GOT3 (cell line): Measurements from ENCODE around the gene EPS8L2.
A peak's percentile ranks its signal among the peaks of the same experiment; 100 is the strongest.
"Not testable (repeated sequence)": the region's sequence is repeated elsewhere in the genome, so short reads cannot be mapped to it uniquely, and the experiment has no call there.

Source experiments
- DNase-seq: peaks from one replicate; lab custom pipeline; 2025; ENCODE audit warnings: mixed read lengths; lab: John Stamatoyannopoulos, UW

Gene EPS8L2

DNA sequence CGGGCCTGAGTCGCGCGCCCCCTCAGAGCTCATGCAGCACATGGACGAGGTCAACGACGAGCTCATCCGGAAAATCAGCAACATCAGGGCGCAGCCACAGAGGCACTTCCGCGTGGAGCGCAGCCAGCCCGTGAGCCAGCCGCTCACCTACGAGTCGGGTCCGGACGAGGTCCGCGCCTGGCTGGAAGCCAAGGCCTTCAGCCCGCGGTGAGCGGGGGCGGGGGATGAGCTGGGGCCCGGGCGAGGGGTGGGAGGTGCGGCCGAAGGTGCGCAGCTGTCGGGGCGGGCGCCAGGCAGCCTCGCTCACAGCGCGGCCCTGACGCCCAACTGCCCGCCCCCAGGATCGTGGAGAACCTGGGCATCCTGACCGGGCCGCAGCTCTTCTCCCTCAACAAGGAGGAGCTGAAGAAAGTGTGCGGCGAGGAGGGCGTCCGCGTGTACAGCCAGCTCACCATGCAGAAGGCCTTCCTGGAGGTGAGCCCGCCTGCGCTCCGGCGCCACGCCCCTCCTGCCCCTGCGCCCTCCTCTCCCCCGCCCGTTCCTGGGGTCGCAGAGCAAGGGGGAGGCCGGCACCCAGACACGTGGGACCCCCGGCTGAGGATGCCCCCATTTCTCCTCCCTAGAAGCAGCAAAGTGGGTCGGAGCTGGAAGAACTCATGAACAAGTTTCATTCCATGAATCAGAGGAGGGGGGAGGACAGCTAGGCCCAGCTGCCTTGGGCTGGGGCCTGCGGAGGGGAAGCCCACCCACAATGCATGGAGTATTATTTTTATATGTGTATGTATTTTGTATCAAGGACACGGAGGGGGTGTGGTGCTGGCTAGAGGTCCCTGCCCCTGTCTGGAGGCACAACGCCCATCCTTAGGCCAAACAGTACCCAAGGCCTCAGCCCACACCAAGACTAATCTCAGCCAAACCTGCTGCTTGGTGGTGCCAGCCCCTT, 20.5 kb downstream of the EPS8L2 start:
- no peak for DNase-seq

DNA sequence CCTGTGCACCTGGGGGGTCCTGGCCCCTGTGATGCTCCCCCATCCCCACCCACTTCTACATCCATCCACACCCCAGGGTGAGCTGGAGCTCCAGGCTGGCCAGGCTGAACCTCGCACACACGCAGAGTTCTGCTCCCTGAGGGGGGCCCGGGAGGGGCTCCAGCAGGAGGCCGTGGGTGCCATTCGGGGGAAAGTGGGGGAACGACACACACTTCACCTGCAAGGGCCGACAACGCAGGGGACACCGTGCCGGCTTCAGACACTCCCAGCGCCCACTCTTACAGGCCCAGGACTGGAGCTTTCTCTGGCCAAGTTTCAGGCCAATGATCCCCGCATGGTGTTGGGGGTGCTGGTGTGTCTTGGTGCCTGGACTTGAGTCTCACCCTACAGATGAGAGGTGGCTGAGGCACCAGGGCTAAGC, 21.3 kb downstream of the EPS8L2 start:
- no peak for DNase-seq

DNA sequence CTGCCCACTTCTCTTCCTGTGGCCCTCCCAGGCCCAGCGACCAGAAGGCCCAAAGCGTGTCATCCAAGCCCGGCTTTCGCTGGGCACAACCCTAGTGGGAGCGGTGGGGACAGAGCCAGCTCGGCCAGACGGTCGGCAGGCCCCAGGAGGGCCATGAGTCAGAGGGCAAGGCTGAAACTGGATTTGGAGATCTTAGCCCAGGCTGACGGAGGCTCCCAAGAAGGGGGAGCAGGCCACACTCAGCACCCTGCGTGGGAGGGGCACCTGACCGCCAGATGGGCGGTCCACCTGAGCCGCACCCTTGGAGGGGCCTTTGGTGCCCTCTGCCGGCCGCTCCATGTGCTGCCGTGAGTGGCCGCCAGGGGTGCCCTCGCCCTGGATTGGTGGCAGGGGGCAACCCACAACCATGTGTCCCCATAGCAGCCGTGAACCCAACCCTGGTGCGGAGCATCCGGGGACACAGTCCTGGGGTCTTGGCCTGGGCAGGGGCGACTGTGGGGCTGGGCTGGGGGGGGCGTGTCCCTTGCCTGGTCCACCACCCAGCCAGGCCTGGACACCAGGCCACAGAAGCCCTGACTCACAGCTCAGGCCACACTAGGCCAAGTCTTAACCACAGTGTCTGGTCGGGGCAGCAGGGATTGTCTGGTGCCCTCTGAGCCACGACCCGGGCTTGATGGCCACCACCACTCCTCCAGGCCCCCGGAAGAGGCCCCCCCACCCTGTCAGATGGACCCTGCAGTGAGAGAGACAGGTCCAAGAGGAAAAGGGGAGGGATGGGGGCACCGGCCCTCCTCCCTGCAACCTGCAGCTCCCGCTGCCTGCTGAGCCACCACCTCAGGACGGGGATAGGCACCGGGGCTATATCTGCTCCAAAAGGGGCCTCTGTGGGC, 22.1 kb downstream of the EPS8L2 start:
- DNase-seq, result peak; percentile 54

- no peak for DNase-seq
These were observed 23.0 kb downstream of the EPS8L2 start for GRCh38 chr11:728901-729491.

- no peak for DNase-seq
These were observed 23.6 kb downstream of the EPS8L2 start for GRCh38 chr11:729492-730074.

DNA sequence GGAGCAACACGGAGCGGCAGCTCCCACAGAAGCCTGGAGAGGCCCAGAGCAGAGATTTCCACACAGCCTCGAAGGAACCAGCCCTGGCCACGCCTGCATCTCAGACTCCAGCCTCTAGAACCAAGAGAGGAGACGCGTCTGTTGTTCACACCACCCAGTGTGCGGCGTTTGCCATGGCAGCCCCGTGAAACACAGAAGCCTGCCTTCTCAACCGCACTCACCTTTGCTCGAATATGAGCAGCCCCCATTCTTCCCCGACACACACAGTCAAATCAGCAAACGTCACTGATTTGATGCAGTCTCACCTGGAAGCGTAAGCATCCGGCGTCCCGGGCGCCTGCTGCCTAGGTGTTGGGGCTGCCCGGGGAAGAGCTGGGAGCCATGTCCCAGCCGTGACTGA, 27.0 kb downstream of the EPS8L2 start:
- DNase-seq, result no peak

GRCh38 chr11:734541-734940, 28.5 kb downstream of the EPS8L2 start:
- not testable (repeated sequence) for DNase-seq

DNA sequence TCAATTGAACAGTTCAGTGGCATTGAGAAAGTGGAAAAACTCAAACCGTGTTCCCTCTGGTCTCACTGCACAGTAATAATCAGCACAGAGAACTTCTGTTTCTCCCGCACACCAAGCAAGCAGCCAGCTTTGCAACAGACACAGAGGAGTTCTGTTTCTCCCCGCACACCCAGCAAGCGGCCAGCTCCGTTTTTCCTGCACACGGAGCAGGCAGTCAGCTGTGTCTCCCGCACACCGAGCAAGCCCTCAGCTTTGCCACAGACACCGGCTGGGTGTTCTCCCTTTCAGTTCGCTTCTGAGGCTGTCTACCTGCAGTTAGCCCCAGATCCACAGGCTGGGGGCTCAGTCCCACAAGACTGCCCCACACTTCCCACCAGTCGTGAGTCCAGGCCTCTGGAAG, 31.3 kb downstream of the EPS8L2 start:
- DNase-seq, result no peak

- not testable (repeated sequence) for DNase-seq
These were observed 31.9 kb downstream of the EPS8L2 start for GRCh38 chr11:737899-738298.

DNA sequence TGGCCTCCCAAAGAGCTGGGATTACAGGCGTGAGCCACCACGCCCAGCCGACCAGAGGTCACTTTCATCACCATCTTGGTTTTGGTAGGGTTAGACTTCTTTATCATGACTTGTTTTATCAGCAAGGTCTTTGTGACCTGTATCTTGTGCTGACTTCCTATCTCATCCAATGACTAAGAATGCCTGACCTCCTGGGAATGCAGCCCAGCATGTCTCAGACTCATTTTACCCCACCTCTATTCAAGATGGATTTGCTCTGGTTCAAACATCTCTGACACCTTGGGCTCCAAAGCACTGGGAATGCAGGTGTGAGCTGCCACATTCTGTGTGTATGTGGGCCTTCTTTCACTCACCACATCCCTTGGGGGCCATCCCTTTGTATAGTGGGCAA, 36.1 kb downstream of the EPS8L2 start:
- no peak for DNase-seq

DNA sequence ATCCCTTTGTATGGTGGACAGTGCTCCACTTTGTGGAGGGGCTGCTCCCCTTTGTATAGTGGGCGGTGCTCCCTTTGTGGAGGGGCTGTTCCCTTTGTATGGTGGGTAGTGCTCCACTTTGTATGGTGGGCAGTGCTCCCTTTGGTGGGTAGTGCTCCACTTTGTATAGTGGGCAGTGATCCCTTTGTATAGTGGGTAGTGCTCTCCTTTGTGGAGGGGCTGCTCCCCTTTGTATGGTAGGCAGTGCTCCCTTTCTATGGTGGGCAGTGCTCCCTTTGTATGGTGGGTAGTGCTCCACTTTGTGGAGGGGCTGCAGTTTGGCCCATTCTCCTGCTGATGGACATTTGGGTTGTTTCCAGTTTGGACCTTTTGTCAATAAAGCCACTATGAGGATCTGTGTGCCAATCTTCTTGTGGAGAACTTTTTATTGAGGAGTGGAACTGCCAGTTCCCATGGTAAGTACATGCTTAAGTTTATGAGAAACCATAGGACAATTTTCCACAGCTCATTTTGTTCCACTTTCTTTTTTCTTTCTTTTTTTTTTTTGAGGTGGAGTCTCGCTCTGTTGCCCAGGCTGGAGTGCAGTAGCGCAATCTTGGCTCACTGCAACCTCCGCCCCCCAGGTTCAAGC, 36.7 kb downstream of the EPS8L2 start:
- DNase-seq, result no peak

- no peak for DNase-seq
These were observed 39.4 kb downstream of the EPS8L2 start for GRCh38 chr11:745428-745827.

- DNase-seq, result no peak
These were observed 40.5 kb downstream of the EPS8L2 start for GRCh38 chr11:746289-747157.

- peak; percentile 37 for DNase-seq
These were observed 41.4 kb downstream of the EPS8L2 start, which contains the start of gene TALDO1 for GRCh38 chr11:747158-748006. Gene TALDO1 (plus strand): TSS chr11:747464. CDS start chr11:747482, 18 bp downstream.

- DNase-seq, result no peak
These were observed 42.0 kb downstream of the EPS8L2 start for GRCh38 chr11:748007-748359.

- DNase-seq, result no peak
These were observed 43.7 kb downstream of the EPS8L2 start for GRCh38 chr11:749731-750130.

DNA sequence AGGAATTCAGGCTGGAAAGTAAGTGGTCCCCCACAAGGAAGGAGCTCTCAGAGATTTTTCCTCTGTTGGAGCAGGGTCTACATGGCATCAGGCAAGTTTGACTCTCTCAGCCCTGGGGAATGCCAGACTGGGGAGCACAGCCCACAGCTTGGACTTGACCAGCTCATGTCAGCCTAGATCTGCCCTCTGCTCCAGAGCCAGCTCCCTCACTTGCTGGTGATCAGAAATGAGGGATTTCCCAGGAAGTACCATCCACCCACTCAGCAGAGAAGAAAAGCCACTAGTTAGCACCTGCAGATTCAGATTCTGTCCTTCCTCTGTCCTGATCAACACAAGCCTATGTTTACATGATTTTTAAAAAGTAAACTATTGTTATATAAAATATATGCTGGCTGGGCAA, 54.2 kb downstream of the EPS8L2 start:
- DNase-seq, result no peak

DNA sequence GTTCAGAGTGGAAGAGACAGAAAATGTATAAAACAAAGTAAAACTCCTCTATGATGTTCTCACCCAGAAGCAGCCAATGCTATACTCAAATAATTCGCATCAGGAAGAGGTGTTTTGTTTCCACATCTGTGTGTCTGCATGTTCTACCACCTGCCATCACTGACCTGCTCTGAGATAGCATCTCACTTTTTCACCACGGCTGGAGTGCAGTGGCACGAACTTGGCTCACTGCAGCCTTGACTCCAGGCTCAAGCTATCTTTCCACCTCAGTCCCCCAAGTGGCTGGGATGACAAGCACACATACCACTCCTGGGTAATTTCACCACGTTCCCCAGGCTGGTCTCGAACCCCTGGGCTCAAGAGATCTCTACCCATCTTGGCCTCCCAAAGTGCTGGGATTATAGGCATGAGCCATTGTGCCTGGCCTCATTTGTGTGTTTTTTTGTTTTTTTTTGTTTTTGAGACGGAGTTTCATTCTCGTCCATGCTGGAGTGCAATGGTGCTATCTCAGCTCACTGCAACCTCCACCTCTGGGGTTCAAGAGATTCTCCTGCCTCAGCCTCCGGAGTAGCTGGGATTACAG, 55.6 kb downstream of the EPS8L2 start:
- no peak for DNase-seq

- no peak for DNase-seq
These were observed 56.5 kb downstream of the EPS8L2 start for GRCh38 chr11:762421-763072.
